Measurements from ENCODE around the gene AFAP1L1. TPM values are rescaled to one million over a fixed set of nuclear protein-coding genes. Genes with fewer than 3 reads are reported as not detected.

Gene AFAP1L1
- total and polyA plus RNA-seq, 2 of the 13 experiments (the other 11 are each of a cell fraction or from before 2014, with no cell fraction given), result 0.38 to 1.0 TPM

- TF ChIP-seq, protein P1, sequence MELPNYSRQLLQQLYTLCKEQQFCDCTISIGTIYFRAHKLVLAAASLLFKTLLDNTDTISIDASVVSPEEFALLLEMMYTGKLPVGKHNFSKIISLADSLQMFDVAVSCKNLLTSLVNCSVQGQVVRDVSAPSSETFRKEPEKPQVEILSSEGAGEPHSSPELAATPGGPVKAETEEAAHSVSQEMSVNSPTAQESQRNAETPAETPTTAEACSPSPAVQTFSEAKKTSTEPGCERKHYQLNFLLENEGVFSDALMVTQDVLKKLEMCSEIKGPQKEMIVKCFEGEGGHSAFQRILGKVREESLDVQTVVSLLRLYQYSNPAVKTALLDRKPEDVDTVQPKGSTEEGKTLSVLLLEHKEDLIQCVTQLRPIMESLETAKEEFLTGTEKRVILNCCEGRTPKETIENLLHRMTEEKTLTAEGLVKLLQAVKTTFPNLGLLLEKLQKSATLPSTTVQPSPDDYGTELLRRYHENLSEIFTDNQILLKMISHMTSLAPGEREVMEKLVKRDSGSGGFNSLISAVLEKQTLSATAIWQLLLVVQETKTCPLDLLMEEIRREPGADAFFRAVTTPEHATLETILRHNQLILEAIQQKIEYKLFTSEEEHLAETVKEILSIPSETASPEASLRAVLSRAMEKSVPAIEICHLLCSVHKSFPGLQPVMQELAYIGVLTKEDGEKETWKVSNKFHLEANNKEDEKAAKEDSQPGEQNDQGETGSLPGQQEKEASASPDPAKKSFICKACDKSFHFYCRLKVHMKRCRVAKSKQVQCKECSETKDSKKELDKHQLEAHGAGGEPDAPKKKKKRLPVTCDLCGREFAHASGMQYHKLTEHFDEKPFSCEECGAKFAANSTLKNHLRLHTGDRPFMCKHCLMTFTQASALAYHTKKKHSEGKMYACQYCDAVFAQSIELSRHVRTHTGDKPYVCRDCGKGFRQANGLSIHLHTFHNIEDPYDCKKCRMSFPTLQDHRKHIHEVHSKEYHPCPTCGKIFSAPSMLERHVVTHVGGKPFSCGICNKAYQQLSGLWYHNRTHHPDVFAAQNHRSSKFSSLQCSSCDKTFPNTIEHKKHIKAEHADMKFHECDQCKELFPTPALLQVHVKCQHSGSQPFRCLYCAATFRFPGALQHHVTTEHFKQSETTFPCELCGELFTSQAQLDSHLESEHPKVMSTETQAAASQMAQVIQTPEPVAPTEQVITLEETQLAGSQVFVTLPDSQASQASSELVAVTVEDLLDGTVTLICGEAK (IDR thresholded peaks at IDR 0.05), result no peak
- TF ChIP-seq, protein P1 (CRISPR knock-in tag; IDR thresholded peaks at IDR 0.05), result no peak
- TF ChIP-seq MXD1 (CRISPR knock-in tag; IDR thresholded peaks at IDR 0.05) (no peak), KDM4B (CRISPR knock-in tag; IDR thresholded peaks at IDR 0.05) (no peak), POGZ (CRISPR knock-in tag; IDR thresholded peaks at IDR 0.05) (no peak), TBL1XR1 (IDR thresholded peaks at IDR 0.05; ENCODE audit: borderline replicate concordance, low read length, partially characterized antibody) (no peak), RBM39 (IDR thresholded peaks at IDR 0.05; ENCODE audit: low read depth, low read length, poor library complexity, severe bottlenecking) (no peak), ZNF335 (CRISPR knock-in tag; IDR thresholded peaks at IDR 0.05) (no peak)
- TF ChIP-seq, protein P2, sequence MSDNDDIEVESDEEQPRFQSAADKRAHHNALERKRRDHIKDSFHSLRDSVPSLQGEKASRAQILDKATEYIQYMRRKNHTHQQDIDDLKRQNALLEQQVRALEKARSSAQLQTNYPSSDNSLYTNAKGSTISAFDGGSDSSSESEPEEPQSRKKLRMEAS (IDR thresholded peaks at IDR 0.05), result no peak
Measured at GRCh38 chr5:149254506-149254905, 17.2 kb upstream of the AFAP1L1 start (continued).

Measured in HepG2 (cell line).